Kidney tubule cell (primary cell): ENCODE measurements around the gene TBPL1.
"Not testable (repeated sequence)": the region's sequence is repeated elsewhere in the genome, so short reads cannot be mapped to it uniquely, and the experiment has no call there.

Experiments
- DNase-seq: peaks from one replicate; pipeline ENCODE4 v3.0.0-alpha.2; 2018; ENCODE audit warnings: low spot score

The TBPL1 gene

DNA sequence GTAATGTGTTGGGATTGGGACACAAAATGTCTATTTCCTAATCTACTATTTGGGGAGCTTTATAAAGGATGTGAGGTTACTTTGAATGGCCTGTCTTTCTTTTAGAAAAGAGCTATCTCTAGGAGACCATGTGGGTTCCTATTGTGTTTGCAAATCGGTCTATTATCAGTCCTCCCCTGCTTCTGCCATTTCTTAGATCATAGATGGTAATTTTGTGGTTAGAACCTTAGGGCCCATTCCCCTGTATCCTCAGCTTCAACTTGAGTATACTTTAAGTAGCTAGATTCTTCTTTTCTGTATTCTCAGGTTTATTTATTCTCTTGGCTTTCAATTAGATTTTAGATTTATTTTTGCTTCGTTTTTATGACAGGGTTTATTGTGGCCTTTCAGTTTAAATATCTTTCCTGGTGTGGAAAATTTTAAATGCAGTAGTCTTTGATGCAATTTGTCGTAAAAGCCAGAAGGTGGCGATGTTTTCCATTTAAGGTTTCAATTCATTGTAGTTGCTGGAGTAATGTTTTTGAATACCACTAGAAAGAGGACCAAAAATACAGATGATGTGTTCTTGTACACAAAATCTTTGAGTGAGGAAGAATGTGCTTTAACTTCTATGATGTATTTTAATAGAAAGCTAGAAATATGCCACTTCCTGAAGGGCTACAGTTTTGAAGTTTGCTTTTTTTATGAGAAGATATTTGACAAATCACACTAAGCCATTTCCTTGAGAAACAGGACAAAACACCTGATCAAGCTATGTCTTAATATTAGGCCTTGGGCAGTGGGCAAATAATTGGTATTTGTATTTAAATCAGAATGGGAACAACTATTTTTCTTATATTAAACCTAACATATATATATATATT lies 20.3 kb downstream of the TBPL1 start:
- peak; percentile 70 for DNase-seq

DNA sequence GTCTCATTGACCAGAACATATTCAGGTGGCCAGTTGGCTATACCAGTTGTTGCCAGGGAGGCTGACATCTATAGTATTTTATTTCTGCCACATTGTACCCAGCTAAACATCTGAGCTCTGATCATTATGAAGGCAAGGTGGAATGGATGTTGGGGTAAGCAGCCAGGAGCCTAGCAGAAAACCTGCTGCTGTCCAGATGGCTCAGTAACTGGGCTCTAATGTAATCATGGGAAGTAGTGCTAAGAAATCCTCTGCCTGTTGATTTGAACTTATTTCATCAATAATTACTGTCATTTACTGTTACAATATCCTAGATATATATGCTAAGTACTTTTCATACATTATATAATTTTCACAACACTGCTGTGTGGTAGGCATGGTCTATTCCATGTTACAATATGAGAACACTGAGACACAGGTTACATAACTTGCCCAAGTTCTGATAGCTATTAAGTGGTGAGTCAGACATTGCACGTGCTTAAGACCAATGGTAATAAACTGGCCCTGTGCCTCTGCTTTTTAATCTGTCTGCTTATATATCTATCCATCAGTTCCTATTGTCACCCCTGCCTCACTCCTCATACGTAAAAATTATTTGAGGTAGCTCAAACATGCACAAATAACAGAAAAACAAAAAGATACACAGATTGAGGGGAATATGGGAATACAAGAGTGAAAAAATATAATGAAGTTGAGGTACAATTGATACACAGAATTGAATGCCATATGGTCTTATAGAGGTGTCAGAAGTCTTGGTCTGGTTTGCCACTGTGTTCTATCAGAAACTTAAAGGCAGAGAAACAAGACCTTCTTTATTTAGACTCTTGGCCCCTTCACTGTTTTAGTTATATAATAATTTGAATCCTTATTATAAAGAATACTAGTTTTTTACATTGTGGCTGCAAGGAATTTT lies 25.2 kb downstream of the TBPL1 start:
- peak; percentile 22 for DNase-seq

DNA sequence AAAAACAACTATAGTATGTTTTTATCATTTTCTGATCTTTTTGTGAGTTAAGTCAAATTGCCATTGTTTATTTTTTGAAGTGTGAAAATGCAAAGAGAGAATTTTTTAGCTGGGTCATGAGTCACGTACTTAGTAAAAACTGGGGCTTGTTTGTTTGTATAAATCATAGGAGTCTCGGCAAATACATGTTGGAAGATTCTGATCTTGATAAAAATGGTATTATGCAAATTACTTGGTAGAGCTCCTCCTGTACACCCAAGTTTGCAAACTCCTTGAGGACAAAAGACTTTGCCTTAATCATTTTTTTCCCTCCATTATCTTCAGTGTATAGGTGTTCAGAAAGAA lies 25.8 kb downstream of the TBPL1 start:
- no peak for DNase-seq

DNA sequence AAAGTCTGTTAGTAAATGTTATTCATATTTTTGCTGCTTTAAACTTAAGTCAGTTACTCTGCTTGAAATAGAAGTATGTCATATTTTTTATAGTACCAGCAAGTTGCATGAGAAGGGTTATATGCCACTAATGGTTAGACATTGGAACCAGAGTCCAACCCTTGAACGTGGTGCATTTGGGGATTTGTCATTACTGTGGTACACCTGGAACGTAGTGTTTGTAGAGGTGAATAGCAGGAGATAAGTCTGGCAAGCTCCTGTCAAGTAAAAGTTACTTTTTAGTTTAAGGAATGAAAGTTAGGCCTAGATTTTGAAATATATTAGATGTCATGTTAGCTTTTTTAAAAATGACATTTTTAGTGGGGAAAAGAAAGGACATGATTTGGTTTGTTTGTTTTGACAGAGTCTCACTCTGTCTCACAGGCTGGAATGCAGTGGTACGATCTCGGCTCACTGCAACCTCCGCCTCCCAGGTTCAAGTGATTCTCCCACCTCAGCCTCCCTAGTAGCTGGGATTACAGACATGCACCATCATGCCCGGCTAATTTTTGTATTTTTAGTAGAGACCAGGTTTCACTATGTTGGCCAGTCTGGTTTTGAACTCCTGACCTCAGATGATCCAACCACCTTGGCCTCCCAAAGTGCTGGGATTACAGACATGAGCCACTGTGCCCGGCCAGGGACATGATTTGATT lies 26.4 kb downstream of the TBPL1 start:
- DNase-seq, result not testable (repeated sequence)

DNA sequence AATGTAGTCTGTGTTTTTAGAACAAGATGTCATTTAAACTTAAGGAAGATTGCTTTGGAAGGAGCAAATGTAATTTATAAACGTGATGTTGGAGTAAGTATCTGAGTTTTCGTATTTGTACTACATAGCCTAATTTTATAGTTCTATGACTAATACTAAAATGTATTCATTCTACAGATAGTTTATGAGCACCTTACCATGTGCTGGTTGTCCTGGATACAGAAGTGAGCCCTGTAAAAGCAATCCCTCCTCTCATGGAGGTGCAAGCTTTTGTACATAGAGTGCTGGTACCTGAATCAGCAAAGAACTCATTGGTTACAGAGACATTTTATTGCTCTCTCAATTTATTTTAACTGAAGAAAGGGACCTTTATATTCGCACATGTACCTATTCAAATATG lies 27.1 kb downstream of the TBPL1 start:
- DNase-seq, result no peak

DNA sequence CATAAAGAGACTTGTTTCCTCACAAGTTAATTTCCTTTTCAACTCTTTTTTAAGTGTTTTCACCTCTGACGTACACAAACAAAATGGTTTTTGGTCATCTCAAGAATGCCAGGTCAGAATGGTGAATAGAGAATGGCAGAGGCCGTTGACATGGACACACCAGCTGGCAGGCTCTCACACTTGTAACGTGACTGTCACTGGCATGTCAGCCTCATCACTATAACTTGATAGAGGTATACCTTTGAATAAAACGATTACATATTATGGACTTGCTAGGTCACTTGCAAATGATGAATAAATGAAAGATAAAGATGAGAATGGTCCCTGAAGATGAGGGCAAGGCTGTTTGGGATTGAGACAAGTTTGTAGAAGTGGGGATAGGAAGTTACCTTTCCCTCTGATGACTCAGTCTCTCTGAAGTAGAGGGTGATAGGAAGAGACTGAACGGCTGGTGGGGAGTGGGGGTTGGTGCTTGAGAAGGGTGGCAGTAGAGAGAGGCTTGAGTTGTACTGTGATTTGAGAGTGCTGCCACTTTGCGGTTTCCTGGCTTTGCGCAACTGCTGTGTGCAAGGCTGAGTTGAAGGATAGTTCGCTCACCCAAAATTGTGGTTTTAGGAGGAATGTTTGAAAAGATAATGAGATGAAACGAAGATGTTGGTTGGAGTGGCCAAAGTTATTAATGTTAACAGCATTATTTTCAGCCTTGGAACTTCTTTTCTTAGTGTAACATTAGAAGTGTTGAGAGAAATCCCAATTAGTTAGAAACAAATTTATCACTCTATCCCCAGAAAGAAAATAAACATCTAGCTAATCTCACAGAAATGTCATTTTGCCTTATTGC lies 30.3 kb downstream of the TBPL1 start:
- DNase-seq, result no peak

DNA sequence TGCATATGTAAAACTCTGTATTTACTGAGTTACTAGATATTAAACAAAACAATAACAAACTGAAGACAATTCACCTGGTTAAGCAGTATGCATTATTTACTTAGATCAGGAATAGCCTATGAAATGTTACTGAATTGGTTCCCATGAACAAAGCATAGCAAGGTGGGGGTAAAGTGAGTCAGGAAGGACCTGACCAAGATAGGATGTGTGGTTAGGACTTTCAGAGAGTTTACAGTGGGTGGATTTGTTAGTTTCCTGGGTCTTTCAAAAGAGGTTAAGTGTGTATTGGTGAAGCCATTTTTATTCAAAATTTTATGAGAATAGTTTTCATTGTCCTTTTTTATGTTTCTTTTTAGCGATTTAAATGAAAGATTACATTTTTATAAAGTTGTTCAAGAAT lies 32.9 kb downstream of the TBPL1 start:
- DNase-seq, result no peak

DNA sequence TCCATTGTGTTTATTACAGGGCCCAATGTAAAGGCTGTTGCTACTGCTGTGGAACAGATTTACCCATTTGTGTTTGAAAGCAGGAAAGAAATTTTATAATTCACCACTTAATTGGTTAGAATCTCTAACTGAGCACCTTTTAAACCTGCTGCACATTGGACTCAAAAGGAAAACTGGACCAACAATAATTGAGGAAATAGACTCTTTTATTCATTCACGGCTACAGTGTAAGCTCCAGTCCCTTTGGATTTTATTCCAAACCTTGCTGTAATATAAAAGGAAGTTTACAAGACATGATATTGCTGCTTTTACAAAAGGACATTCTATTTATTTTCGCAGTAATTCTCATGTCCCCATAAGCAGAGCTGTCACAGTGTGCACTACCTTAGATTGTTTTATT lies 33.9 kb downstream of the TBPL1 start:
- no peak for DNase-seq

DNA sequence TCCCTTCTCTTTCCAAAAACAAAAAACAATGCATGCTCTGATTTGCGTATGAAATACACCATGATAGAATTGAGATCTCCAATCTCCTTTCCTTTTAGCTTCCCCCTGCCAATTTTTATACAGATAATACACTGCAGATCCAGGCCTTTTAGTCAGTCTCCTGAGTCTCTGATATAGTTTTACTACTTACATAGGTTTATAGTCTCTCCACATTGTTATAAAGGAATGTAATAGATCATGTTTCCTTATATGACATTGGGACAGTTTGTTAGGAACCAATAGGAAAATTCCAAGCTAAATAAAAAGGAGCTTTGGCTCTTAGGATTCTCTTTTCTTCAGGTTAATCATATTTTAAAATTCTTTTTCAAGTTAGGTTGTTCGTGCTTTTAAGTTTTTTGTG lies 36.5 kb downstream of the TBPL1 start:
- no peak for DNase-seq

DNA sequence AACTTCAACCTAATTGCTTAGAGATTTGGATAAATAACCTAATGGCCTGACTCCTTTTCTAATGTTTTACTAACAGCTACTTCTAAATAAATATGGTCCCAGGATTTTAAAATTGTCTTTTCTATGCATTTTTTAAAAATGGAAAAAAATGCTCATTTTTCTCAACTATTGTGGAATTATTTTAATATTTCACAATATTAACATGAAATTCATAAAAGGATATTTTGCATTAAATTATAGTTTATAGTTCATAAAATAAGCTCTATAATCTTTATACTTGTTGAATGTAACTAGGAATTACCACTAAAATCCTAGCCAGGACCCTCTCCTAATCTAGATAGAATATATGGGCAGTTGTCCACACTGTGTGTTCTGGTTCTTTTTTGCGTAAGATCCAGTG lies 37.3 kb downstream of the TBPL1 start:
- no peak for DNase-seq

DNA sequence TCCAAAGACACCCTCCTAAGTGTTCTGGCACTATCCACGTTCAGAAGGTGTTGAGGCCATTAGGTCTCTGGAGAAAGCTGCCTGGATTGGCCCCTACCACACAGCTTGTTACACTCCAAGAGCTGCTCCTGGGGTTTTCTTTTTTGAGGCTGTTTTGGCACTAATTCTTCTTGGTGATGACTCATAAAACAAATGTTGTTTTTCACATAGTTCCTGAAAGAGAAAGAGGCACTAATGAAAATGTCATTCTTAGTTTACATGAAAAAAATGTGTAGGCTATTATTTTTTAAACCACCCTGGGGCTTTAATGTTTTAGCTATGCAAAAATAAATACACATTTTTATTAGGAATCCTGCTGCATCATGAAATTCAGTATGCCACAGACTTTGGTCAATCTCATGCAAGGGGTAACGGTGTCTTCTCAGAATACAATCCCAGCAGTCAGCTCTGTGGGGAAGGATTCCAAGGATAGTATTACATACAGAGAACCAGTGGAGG lies 38.1 kb downstream of the TBPL1 start:
- DNase-seq, result peak; percentile 45

DNA sequence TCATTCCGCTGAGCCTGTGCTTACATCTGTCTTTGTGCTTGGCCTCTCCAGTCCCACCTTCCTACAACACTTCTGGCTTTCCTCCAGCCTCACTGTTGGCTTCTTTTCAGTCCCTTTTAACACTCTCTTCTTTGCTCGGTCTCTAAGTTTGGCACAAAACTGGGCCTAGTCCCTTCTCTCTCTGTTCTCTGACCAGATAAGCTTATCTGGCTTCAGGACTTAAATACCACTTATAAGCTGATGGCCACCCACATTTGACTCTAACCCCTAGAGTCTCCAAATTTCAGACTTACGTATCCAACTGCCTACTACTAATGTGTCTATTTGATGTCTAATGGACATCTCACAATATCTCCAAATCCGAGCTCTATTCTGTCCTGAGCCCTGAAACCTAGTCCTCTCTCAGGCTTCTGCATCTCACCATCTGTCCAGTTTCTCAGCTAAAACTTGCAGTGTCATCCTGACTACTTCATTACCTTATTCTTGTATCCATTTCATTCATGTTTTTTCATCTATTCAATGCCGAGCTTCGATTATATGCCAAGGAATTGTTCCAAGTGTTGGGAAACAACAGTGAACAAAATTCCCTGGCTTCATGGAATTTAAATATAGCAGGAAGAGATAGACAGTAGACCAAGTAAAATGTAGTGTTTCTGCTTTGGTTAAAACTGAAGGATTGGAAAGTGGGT lies 40.1 kb downstream of the TBPL1 start:
- no peak for DNase-seq

DNA sequence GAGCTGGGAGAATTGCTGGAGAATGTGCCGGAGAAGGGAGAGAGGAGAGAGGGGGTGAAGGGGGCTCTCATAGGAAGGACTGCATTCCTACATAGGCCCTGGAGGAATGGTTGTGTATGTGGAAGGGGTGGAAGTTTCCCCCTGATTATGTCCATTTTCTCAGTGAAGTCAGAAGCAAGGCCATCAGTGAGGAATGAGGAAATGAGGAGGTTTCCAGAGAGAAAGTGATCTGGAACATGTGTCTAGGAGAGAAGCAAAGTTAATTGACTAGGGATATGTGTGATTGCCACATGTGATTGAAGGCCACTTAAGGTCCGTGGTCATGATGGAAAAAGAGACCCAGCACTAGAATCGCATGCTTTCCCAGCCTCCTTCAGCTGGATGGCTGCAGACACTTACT lies 42.3 kb downstream of the TBPL1 start:
- peak; percentile 62 for DNase-seq

DNA sequence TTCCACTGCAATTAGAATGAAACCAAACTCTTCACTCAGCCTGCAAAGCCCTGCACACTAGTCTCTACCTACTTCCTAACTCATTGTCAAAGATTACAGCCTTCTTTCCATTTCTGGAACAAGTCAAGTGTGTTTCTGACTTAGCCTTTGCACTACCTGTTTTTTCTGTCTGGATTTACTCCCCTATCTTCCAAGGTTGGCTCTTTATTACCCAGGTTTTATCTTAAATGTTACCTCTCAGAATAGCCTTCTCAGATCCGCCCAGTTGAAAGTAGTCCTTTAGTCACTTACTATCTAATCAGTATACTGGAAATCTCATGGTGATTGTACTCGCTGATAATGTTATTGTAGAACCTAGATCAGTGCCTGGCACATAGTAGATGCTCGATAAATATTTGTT lies 42.7 kb downstream of the TBPL1 start:
- no peak for DNase-seq

DNA sequence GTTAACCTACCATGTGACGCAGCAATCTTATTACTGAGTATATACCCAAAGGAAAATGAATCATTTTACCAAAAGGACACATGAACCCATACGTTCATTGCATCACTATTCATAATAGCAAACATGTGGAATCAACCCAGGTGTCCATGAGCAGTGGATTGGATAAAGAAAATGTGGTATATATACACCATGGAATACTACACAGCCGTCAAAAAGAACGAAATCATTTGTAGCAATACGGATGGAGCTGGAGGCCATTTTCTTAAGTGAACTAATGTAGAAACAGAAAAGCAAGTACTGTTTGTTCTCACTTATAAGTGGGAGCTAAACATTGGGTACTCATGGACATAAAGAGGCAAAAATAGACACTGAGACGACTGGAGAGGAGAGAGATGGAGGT lies 44.2 kb downstream of the TBPL1 start:
- no peak for DNase-seq

DNA sequence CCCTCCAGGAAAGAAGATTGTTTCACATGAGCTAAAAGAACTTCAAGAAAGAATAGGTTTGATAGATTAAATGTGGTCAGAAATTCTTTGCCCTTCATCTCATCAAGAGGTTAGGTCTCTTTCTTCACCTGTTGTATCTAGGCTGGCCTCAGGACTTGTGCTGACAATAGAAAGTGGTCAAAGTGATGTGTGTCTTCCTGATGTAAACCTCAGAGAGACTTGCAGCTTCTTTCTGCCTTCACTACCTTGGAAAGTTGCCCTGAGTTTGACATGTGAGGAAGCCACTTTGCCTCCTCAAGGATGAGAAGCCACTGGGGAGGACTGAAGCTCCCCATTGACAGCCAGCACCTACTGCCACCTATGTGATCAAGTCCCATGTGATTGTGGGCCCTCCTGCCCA lies 46.3 kb downstream of the TBPL1 start:
- no peak for DNase-seq

DNA sequence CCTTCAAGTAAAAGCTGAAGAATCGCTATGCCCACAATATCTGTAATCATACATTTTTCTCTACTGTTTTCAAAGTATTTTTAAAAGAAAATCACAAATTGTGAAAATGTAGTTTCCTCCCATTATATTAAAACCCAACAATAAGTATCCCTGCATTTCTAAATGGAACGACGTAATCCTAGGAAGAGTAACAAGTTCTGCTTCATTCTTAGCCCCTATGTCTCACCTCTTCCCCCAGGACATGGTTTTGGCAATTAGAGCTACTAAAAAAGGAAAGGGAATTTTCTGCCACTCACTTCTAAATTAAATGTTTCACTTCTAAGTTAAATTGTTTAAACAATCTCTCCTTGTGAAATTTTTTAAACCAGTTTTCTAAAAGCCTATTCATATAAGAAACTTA lies 47.4 kb downstream of the TBPL1 start:
- peak; percentile 25 for DNase-seq

DNA sequence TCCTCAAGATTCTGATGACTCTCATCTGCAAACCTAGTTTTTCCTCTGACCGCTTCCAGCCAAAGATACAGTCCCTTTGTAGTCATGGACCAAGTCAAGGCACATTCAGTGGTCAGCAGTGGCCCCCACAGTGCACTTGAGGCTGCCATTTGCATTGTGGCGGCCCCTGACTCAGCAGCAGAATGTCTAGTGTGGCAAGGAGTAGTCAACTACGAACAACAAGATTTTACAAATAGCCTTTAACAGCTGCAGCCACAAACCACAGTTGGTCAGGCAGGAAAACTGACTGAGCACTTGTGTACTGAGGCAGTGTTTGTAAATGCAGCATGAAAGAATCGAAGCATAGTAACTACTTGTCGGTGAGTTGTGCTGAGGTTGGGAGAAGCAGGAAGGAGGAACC lies 49.8 kb downstream of the TBPL1 start:
- peak; percentile 76 for DNase-seq

DNA sequence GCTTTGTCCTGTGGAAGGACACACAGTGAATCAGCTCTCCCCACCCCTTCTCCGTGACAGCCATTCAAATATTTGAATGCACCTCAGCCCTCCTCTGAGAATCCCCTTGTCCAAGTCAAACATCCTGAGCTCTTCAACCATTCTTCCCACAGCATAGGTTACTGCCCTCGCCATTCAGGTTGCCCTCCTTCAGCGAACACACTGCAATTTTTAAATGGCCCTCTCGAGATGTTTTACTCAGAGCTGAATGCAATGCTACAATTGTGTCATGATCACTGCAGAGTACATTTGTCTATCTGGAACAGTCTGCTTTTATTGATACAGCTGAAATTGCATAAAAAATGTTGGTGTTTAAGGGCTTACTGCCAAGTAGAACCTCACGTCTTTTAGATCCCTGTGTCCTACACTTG lies 50.5 kb downstream of the TBPL1 start:
- no peak for DNase-seq

DNA sequence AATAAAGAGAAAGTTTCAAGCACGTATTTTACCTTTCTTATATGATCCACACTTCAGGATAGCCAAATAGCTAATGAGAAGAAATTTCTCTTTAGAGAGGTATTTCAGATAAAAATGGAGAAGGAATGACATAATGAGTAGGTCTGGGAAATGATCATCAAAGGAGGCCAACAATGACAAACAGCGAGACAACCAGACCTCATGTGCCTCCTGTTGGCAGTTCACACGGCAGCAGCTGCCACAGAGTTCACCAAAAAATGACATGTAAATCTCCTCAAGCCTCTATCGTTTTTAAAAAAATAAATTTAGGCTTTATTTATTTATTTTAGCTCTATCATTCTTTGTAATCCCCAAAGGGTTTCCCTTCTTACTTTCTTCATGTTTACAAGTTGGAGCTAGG lies 51.7 kb downstream of the TBPL1 start:
- DNase-seq, result no peak

DNA sequence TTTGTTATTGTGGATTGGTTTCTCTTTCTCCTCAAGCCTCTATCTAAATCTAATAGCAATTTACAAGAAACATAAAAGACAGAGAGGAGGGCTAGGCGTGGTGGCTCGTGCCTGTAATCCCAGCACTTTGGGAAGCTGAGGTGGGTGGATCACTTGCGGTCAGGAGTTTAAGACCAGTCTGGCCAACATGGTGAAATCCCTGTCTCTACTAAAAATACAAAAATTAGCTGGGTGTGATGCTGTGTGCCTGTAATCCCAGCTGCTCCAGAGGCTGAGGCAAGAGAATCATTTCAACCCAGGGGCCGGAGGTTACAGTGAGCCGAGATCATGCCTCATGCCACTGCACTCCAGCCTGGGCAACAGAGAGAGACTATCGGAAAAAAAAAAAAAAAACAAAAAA lies 52.8 kb downstream of the TBPL1 start:
- DNase-seq, result no peak
